ENCODE measurements around the gene ATP6V0C. TPM values are rescaled to one million over a fixed set of nuclear protein-coding genes. Genes with fewer than 3 reads are reported as not detected.
A peak's percentile ranks its signal among the peaks of the same experiment; 100 is the strongest.

ATP6V0C gene
- total and polyA plus RNA-seq, 2 of the 13 experiments (the other 11 are each of a cell fraction or from before 2014, with no cell fraction given), result 10.4 to 20.1 TPM

DNA sequence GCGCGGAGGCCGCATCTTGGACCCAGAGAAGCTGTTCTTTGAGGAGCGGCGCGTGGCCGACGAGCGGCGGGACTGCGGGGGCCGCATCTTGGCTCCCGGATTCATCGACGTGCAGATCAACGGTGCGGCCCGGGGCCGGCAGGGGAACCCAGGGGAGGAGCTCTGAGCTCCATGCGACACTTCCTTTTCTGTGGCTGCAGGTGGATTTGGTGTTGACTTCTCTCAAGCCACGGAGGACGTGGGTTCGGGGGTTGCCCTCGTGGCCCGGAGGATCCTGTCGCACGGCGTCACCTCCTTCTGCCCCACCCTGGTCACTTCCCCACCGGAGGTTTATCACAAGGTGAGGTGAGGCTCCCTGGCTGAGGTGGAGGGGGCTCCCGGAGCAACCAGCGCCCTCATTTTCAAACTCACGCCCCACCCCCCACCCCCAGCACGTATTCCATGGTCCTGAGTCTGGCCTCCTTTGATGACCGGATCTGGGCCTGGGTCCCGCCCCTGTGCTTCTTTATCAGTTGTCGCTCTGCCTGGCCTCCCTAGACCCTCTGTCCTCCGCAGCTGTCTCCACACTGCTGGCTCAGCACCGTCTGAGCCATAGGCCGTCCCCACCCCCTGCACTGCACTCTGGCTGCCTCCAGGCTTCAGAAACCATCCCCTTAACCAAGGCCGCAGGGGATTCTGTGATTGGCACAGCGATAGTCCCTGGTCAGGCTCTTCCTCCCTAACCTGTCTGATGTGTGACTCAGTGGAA, 7.2 kb downstream of the ATP6V0C start (continued):
- TF ChIP-seq PCBP1 (IDR thresholded peaks at IDR 0.05; ENCODE audit: borderline replicate concordance, low read depth, low read length) (0 out of 2 replicates have a peak, but pooled peaks have one; percentile 32), SAP130 (CRISPR knock-in tag; IDR thresholded peaks at IDR 0.05; ENCODE audit: low read depth) (peak; percentile 69), MYC (CRISPR knock-in tag; IDR thresholded peaks at IDR 0.05; ENCODE audit: borderline replicate concordance) (peak; percentile 47; the same call in 1 of the 2 replicates), HNRNPLL (IDR thresholded peaks at IDR 0.05; ENCODE audit: low read depth, low read length, poor library complexity, severe bottlenecking) (no peak), POGZ (CRISPR knock-in tag; IDR thresholded peaks at IDR 0.05) (0 out of 2 replicates have a peak, but pooled peaks have one; percentile 13), GATAD1 (CRISPR knock-in tag; IDR thresholded peaks at IDR 0.05) (peak; percentile 39), HNF4G (IDR thresholded peaks at IDR 0.05; ENCODE audit: borderline replicate concordance, low read depth, low read length) (no peak), HNF4G (CRISPR knock-in tag; IDR thresholded peaks at IDR 0.05; ENCODE audit: borderline replicate concordance, low read depth) (0 out of 2 replicates have a peak, but pooled peaks have one; percentile 39), PTBP1 (IDR thresholded peaks at IDR 0.05; ENCODE audit: low read depth, low read length, poor library complexity, severe bottlenecking) (no peak), NRL (CRISPR knock-in tag; IDR thresholded peaks at IDR 0.05; ENCODE audit: borderline replicate concordance) (peak; percentile 33; the same call in 1 of the 2 replicates), XRCC5 (optimal IDR thresholded peaks at IDR 0.05; ENCODE audit: low read length) (peak; percentile 72), PAF1 (CRISPR knock-in tag; IDR thresholded peaks at IDR 0.05) (no peak), ZNF224 (CRISPR knock-in tag; IDR thresholded peaks at IDR 0.05) (no peak), AGO1 (IDR thresholded peaks at IDR 0.05; ENCODE audit: low read depth, low read length, poor library complexity, severe bottlenecking) (peak; percentile 82), POLR2G (IDR thresholded peaks at IDR 0.05; ENCODE audit: low read depth, low read length) (peak; percentile 59)
- TF ChIP-seq, protein P1, sequence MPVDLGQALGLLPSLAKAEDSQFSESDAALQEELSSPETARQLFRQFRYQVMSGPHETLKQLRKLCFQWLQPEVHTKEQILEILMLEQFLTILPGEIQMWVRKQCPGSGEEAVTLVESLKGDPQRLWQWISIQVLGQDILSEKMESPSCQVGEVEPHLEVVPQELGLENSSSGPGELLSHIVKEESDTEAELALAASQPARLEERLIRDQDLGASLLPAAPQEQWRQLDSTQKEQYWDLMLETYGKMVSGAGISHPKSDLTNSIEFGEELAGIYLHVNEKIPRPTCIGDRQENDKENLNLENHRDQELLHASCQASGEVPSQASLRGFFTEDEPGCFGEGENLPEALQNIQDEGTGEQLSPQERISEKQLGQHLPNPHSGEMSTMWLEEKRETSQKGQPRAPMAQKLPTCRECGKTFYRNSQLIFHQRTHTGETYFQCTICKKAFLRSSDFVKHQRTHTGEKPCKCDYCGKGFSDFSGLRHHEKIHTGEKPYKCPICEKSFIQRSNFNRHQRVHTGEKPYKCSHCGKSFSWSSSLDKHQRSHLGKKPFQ (CRISPR knock-in tag; IDR thresholded peaks at IDR 0.05; ENCODE audit: insufficient replicate concordance), result no peak
- TF ChIP-seq, protein P2, sequence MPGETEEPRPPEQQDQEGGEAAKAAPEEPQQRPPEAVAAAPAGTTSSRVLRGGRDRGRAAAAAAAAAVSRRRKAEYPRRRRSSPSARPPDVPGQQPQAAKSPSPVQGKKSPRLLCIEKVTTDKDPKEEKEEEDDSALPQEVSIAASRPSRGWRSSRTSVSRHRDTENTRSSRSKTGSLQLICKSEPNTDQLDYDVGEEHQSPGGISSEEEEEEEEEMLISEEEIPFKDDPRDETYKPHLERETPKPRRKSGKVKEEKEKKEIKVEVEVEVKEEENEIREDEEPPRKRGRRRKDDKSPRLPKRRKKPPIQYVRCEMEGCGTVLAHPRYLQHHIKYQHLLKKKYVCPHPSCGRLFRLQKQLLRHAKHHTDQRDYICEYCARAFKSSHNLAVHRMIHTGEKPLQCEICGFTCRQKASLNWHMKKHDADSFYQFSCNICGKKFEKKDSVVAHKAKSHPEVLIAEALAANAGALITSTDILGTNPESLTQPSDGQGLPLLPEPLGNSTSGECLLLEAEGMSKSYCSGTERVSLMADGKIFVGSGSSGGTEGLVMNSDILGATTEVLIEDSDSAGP (CRISPR knock-in tag; IDR thresholded peaks at IDR 0.05; ENCODE audit: borderline replicate concordance), result 0 out of 2 replicates have a peak, but pooled peaks have one; percentile 22
- TF ChIP-seq, protein P3, sequence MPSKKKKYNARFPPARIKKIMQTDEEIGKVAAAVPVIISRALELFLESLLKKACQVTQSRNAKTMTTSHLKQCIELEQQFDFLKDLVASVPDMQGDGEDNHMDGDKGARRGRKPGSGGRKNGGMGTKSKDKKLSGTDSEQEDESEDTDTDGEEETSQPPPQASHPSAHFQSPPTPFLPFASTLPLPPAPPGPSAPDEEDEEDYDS (CRISPR knock-in tag; IDR thresholded peaks at IDR 0.05), result peak; percentile 40; the same call in 1 of the 2 replicates
- TF ChIP-seq, protein P4, sequence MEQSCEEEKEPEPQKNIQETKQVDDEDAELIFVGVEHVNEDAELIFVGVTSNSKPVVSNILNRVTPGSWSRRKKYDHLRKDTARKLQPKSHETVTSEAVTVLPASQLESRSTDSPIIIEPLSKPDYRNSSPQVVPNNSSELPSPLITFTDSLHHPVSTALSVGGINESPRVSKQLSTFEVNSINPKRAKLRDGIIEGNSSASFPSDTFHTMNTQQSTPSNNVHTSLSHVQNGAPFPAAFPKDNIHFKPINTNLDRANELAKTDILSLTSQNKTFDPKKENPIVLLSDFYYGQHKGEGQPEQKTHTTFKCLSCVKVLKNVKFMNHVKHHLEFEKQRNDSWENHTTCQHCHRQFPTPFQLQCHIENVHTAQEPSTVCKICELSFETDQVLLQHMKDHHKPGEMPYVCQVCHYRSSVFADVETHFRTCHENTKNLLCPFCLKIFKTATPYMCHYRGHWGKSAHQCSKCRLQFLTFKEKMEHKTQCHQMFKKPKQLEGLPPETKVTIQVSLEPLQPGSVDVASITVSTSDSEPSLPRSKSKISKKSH (CRISPR knock-in tag; IDR thresholded peaks at IDR 0.05; ENCODE audit: borderline replicate concordance), result peak; percentile 47; the same call in 1 of the 2 replicates
- TF ChIP-seq, protein P5, sequence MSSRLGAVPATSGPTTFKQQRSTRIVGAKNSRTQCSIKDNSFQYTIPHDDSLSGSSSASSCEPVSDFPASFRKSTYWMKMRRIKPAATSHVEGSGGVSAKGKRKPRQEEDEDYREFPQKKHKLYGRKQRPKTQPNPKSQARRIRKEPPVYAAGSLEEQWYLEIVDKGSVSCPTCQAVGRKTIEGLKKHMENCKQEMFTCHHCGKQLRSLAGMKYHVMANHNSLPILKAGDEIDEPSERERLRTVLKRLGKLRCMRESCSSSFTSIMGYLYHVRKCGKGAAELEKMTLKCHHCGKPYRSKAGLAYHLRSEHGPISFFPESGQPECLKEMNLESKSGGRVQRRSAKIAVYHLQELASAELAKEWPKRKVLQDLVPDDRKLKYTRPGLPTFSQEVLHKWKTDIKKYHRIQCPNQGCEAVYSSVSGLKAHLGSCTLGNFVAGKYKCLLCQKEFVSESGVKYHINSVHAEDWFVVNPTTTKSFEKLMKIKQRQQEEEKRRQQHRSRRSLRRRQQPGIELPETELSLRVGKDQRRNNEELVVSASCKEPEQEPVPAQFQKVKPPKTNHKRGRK (CRISPR knock-in tag; IDR thresholded peaks at IDR 0.05), result 0 out of 2 replicates have a peak, but pooled peaks have one; percentile 37
